Stimulated activated naive CD8-positive, alpha-beta T cell treated with anti-CD3 and anti-CD28 coated beads, Interleukin-15, amount 100 ng/mL, for 72 hours (primary cell): ENCODE data around the gene ZBTB40.

Source experiments
- ATAC-seq: fragments of 150-1000 bp; cut with Tn5 transposase; 2 replicates; pipeline ENCODE4 v1.10.0; 2021; ENCODE audit warnings: mild to moderate bottlenecking, moderate library complexity
- DNase-seq, 2 donors: peaks; one replicate each; pipeline ENCODE4 v3.0.0; 2021 to 2022
- H3K27ac Mint-ChIP-seq, 2 donors: one replicate each; pipeline ENCODE4 v1.8.0; 2022; ENCODE audit warnings: mild to moderate bottlenecking in 2 of 2, mixed read lengths in 2 of 2, moderate library complexity in 2 of 2
- H3K27me3 Mint-ChIP-seq: one replicate; pipeline ENCODE4 v1.8.0; 2022; ENCODE audit warnings: mixed read lengths
- H3K4me1 Mint-ChIP-seq: one replicate; pipeline ENCODE4 v1.8.0; 2022; ENCODE audit warnings: mild to moderate bottlenecking, mixed read lengths
- H3K4me3 Mint-ChIP-seq, 2 donors: one replicate each; pipeline ENCODE4 v1.8.0; 2022; ENCODE audit warnings: mild to moderate bottlenecking in 2 of 2, mixed read lengths in 2 of 2, moderate library complexity in 1 of 2
- H3K9me3 Mint-ChIP-seq, 2 donors: one replicate each; pipeline ENCODE4 v1.8.0; 2022; ENCODE audit warnings: mixed read lengths in 2 of 2

ZBTB40 gene

GRCh38 chr1:22542886-22543285, 91.2 kb downstream of the ZBTB40 start:
- H3K4me3 Mint-ChIP-seq: no peak overlapping the region
- DNase-seq (no peak), ATAC-seq (no peak)
- H3K27me3 Mint-ChIP-seq: peaks cover 22% of the 10 kb centered on the region
- H3K9me3 Mint-ChIP-seq: no peaks in the 10 kb centered on the region
- peaks cover 25% of the 10 kb centered on the region for H3K4me1 Mint-ChIP-seq
- H3K27ac Mint-ChIP-seq: no peak overlapping the region

- Mint-ChIP-seq H3K27me3 (peaks cover 30% of the 10 kb centered on the region), H3K27ac (peak overlapping the region in 1 of 2 donors; percentile 95), H3K4me1 (peaks cover 18% of the 10 kb centered on the region), H3K4me3 (no peak overlapping the region), H3K9me3 (no peaks in the 10 kb centered on the region)
- ATAC-seq (no peak), DNase-seq (no peak)
These were observed 92.0 kb downstream of the ZBTB40 start for GRCh38 chr1:22543679-22544078.

GRCh38 chr1:22544606-22545005, 93.0 kb downstream of the ZBTB40 start:
- H3K9me3 Mint-ChIP-seq: no peaks in the 10 kb centered on the region
- ATAC-seq (no peak), DNase-seq (no peak)
- peaks cover 9% of the 10 kb centered on the region for H3K4me1 Mint-ChIP-seq
- no peak overlapping the region for H3K27ac Mint-ChIP-seq
- H3K4me3 Mint-ChIP-seq: no peak overlapping the region
- H3K27me3 Mint-ChIP-seq: peaks cover 39% of the 10 kb centered on the region

DNA sequence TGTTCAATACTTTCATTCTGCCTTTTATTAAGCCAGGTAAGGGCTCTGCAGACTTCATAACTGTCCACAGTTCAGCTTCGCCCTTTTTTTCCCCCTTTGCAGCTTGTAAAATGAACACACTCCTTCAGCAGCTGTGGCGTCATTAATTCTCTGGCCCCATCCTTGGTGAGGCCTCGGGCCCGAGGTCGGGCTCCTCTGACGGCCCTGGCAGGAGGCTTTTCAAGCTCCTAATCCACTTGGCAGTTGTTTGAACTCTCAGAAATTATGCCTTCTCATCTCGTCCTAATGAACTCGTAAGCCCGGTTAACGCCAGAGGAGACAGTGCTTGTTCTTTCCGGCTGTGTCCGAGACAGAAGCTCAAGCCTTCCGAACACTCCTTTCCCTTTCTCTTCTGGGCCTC, 93.5 kb downstream of the ZBTB40 start:
- Mint-ChIP-seq H3K27ac (no peak overlapping the region), H3K4me1 (peaks cover 3% of the 10 kb centered on the region), H3K9me3 (no peaks in the 10 kb centered on the region), H3K4me3 (no peak overlapping the region), H3K27me3 (peaks cover 45% of the 10 kb centered on the region)
- DNase-seq (no peak), ATAC-seq (no peak)

GRCh38 chr1:22547186-22547817, 95.7 kb downstream of the ZBTB40 start:
- no peak for DNase-seq
- Mint-ChIP-seq H3K27ac (no peak overlapping the region), H3K4me1 (no peaks in the 10 kb centered on the region), H3K9me3 (no peaks in the 10 kb centered on the region), H3K27me3 (peaks cover 58% of the 10 kb centered on the region), H3K4me3 (no peak overlapping the region)
- ATAC-seq: no peak

DNA sequence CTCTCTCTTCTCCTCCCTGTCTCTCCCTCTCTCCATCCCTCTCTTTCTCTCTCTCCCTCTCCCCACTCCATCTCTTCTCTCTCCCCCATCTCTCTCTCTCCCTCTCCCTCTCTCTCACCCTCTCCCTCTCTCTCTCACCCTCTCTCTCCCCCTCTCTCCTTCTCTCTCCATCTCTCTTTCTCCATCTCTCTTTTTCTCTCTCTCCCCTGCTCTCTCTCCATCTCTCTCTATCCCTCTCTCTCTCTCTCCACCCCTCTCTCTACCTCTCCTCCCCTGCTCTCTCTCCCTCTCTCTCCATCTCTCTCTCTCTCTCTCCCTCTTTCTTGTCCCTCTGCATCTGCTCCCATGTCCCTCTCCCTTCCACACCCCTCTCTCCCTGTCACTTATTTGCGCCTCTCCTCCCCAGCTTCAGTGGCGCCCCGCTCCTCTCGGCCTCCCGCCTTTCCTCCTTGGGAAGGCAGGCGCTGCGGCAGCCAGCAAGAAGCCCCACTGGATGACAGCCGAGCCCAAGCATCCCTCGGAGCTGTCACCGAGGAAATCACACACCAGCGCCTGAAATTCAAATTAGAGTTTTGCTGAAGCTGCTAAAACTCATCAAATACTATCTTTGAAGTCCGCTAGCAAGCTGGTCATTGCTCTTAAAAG, 96.3 kb downstream of the ZBTB40 start:
- no peak overlapping the region for H3K27ac Mint-ChIP-seq
- no peaks in the 10 kb centered on the region for H3K4me1 Mint-ChIP-seq
- no peaks in the 10 kb centered on the region for H3K9me3 Mint-ChIP-seq
- DNase-seq: no peak
- no peak for ATAC-seq
- H3K4me3 Mint-ChIP-seq: no peak overlapping the region
- peaks cover 65% of the 10 kb centered on the region for H3K27me3 Mint-ChIP-seq

GRCh38 chr1:22550021-22550420, 98.4 kb downstream of the ZBTB40 start:
- no peaks in the 10 kb centered on the region for H3K4me1 Mint-ChIP-seq
- H3K27ac Mint-ChIP-seq: no peak overlapping the region
- H3K4me3 Mint-ChIP-seq: no peak overlapping the region
- ATAC-seq (no peak), DNase-seq (no peak)
- peaks cover 85% of the 10 kb centered on the region for H3K27me3 Mint-ChIP-seq
- no peaks in the 10 kb centered on the region for H3K9me3 Mint-ChIP-seq

DNA sequence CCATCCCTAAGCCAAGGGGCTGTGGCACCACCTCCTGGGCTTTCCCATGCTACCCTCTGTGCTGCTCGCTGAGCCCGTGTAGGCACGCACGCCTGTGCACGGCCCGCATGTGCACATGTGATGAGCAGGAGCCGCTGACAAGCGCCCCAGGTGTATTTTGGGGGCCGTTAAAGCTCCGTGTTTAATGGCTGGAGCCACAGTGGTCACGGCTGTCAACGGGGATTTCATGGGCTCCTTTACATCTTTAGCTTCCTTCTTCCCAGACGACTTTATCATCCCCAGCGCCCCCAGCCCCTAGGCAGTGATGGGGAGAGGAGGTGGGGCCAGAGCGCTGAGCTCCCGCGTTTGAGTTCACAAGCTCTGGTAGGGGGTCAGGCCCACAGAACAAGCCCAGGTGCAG, 99.9 kb downstream of the ZBTB40 start:
- Mint-ChIP-seq H3K4me1 (no peaks in the 10 kb centered on the region), H3K9me3 (no peaks in the 10 kb centered on the region), H3K27me3 (peaks cover 92% of the 10 kb centered on the region), H3K27ac (no peak overlapping the region), H3K4me3 (no peak overlapping the region)
- ATAC-seq (no peak), DNase-seq (no peak)

DNA sequence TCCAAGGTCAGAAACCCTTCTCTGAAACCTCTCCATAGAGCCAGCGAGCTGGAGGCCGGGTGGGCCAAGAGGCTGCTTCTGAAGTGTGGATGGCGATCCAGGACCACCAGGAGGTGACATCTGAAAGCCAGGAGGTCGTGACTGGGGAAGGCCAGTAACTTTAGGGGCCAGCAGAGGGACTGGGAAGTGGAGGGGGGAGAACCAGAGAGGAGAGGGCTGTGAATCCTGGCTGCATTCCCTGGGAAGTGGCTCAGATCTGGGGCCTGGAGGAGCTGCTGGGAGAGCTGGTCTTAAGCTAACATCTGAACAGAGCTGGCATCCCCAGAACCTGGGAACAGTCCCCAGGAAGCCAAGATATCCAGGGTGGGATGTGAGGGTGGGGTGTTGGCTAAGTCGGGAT, 100.4 kb downstream of the ZBTB40 start:
- H3K27me3 Mint-ChIP-seq: peaks cover 92% of the 10 kb centered on the region
- H3K4me3 Mint-ChIP-seq: no peak overlapping the region
- no peak overlapping the region for H3K27ac Mint-ChIP-seq
- DNase-seq (no peak), ATAC-seq (no peak)
- H3K4me1 Mint-ChIP-seq: no peaks in the 10 kb centered on the region
- no peaks in the 10 kb centered on the region for H3K9me3 Mint-ChIP-seq

GRCh38 chr1:22553104-22553880, 101.6 kb downstream of the ZBTB40 start:
- H3K27me3 Mint-ChIP-seq: peaks cover 87% of the 10 kb centered on the region
- H3K27ac Mint-ChIP-seq: no peak overlapping the region
- DNase-seq (no peak), ATAC-seq (no peak)
- no peaks in the 10 kb centered on the region for H3K9me3 Mint-ChIP-seq
- H3K4me3 Mint-ChIP-seq: no peak overlapping the region
- H3K4me1 Mint-ChIP-seq: no peaks in the 10 kb centered on the region

GRCh38 chr1:22553991-22554522, 102.4 kb downstream of the ZBTB40 start:
- peaks cover 81% of the 10 kb centered on the region for H3K27me3 Mint-ChIP-seq
- DNase-seq (no peak), ATAC-seq (no peak)
- H3K9me3 Mint-ChIP-seq: no peaks in the 10 kb centered on the region
- peak overlapping the region in 1 of 2 donors; percentile 67 for H3K27ac Mint-ChIP-seq
- H3K4me3 Mint-ChIP-seq: no peak overlapping the region
- H3K4me1 Mint-ChIP-seq: no peaks in the 10 kb centered on the region

- Mint-ChIP-seq H3K4me3 (no peak overlapping the region), H3K27ac (no peak overlapping the region), H3K9me3 (no peaks in the 10 kb centered on the region), H3K4me1 (no peaks in the 10 kb centered on the region), H3K27me3 (peaks cover 81% of the 10 kb centered on the region)
- ATAC-seq (no peak), DNase-seq (no peak)
These were observed 103.7 kb downstream of the ZBTB40 start for GRCh38 chr1:22555371-22555656.

DNA sequence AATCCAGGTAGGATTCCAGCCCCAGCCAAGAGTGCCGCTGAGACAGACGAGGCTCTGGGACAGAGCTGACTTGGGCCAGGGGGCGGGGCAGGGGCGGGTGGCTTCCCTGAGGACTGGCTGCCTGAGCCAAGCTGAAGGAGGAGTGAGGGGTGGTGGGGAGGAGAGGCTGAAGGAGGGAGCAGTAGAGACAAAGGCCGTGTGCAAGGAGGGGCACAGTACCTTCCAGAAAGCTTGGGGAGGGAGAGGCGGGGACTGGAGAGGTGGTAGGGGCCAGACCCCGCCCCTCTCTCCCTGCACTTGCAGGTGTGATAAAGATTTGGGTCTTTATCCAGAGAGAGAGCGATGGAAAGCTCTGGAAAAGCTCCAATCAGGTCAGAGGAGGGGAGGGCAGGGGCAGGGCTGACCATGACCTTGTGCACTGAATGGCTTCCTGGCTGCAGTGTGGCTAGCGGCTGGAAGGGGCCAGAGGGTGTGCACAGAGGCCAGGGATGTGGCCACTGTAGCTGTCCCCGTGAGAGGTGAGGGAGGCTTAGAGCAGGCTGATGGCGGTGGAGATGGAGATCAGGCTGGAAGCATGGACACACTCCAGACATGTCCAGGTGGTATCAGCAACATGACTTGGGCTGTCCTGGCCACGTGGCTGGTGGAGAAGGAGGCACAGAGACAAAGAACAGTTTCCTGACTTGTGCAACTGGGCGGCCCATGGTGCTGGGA, 104.9 kb downstream of the ZBTB40 start:
- Mint-ChIP-seq H3K4me3 (no peak overlapping the region), H3K9me3 (no peaks in the 10 kb centered on the region), H3K27me3 (peaks cover 83% of the 10 kb centered on the region), H3K4me1 (no peaks in the 10 kb centered on the region), H3K27ac (no peak overlapping the region)
- ATAC-seq: no peak
- no peak for DNase-seq

GRCh38 chr1:22557341-22557950, 105.8 kb downstream of the ZBTB40 start:
- ATAC-seq: no peak
- Mint-ChIP-seq H3K4me1 (no peaks in the 10 kb centered on the region), H3K27me3 (peaks cover 89% of the 10 kb centered on the region), H3K27ac (no peak overlapping the region), H3K9me3 (no peaks in the 10 kb centered on the region), H3K4me3 (no peak overlapping the region)
- no peak for DNase-seq
